ENCODE data around the gene C1orf21.

C1orf21 gene

GRCh38 chr1:184416946-184417345, 30.1 kb downstream of the C1orf21 start:
- Histone ChIP-seq H3K27me3 (ENCODE audit: insufficient read depth, low read length) (no peaks in the 10 kb centered on the region), H3K9ac (ENCODE audit: low read depth, low read length) (no peak overlapping the region), H3K4me3 (ENCODE audit: low read length) (no peak overlapping the region), H3K36me3 (ENCODE audit: insufficient read depth, low read length) (no peaks in the 10 kb centered on the region), H3K27ac (ENCODE audit: low read depth, low read length) (no peak overlapping the region; the same call in 1 of the 2 replicates), H3K9me3 (ENCODE audit: insufficient read depth, low read depth, low read length) (no peaks in the 10 kb centered on the region), H3K4me1 (ENCODE audit: insufficient read depth, low read length) (peaks cover 37% of the 10 kb centered on the region)
- WGBS, result 72% methylated on average over 3 of the region's 3 CpGs

GRCh38 chr1:184417916-184418315, 31.1 kb downstream of the C1orf21 start:
- Histone ChIP-seq H3K27ac (ENCODE audit: low read depth, low read length) (no peak overlapping the region), H3K4me3 (ENCODE audit: low read length) (no peak overlapping the region), H3K9me3 (ENCODE audit: insufficient read depth, low read depth, low read length) (no peaks in the 10 kb centered on the region), H3K4me1 (ENCODE audit: insufficient read depth, low read length) (peaks cover 44% of the 10 kb centered on the region), H3K27me3 (ENCODE audit: insufficient read depth, low read length) (no peaks in the 10 kb centered on the region), H3K36me3 (ENCODE audit: insufficient read depth, low read length) (no peaks in the 10 kb centered on the region), H3K9ac (ENCODE audit: low read depth, low read length) (no peak overlapping the region)
- 89% methylated on average over 1 of the region's 1 CpG for WGBS

- 94% methylated on average over 4 of the region's 4 CpGs for WGBS
- no peak overlapping the region for H3K4me3 ChIP-seq (ENCODE audit: low read length)
These were observed 32.0 kb downstream of the C1orf21 start for GRCh38 chr1:184418652-184419349.

GRCh38 chr1:184419350-184420161, 32.7 kb downstream of the C1orf21 start:
- no peak overlapping the region for H3K27ac ChIP-seq (ENCODE audit: low read depth, low read length)

More at GRCh38 chr1:184418652-184419349, 32.0 kb downstream of the C1orf21 start:
- Histone ChIP-seq H3K27me3 (ENCODE audit: insufficient read depth, low read length) (no peaks in the 10 kb centered on the region), H3K4me1 (ENCODE audit: insufficient read depth, low read length) (peaks cover 44% of the 10 kb centered on the region), H3K27ac (ENCODE audit: low read depth, low read length) (no peak overlapping the region), H3K36me3 (ENCODE audit: insufficient read depth, low read length) (no peaks in the 10 kb centered on the region), H3K9ac (ENCODE audit: low read depth, low read length) (no peak overlapping the region), H3K9me3 (ENCODE audit: insufficient read depth, low read depth, low read length) (no peaks in the 10 kb centered on the region)

GRCh38 chr1:184422490-184423233, 35.8 kb downstream of the C1orf21 start:
- H3K36me3 ChIP-seq (ENCODE audit: insufficient read depth, low read length), result no peaks in the 10 kb centered on the region
- WGBS, result 99% methylated on average over 8 of the region's 9 CpGs
- H3K9ac ChIP-seq (ENCODE audit: low read depth, low read length), result no peak overlapping the region
- no peaks in the 10 kb centered on the region for H3K27me3 ChIP-seq (ENCODE audit: insufficient read depth, low read length)
- no peak overlapping the region for H3K4me3 ChIP-seq (ENCODE audit: low read length)
- no peaks in the 10 kb centered on the region for H3K9me3 ChIP-seq (ENCODE audit: insufficient read depth, low read depth, low read length)
- no peak overlapping the region for H3K27ac ChIP-seq (ENCODE audit: low read depth, low read length)
- peaks cover 35% of the 10 kb centered on the region for H3K4me1 ChIP-seq (ENCODE audit: insufficient read depth, low read length)

More at GRCh38 chr1:184419350-184420161, 32.7 kb downstream of the C1orf21 start:
- H3K36me3 ChIP-seq (ENCODE audit: insufficient read depth, low read length), result no peaks in the 10 kb centered on the region
- H3K27me3 ChIP-seq (ENCODE audit: insufficient read depth, low read length), result no peaks in the 10 kb centered on the region
- H3K4me1 ChIP-seq (ENCODE audit: insufficient read depth, low read length), result peaks cover 44% of the 10 kb centered on the region
- no peak overlapping the region for H3K4me3 ChIP-seq (ENCODE audit: low read length)
- 86% methylated on average over 5 of the region's 5 CpGs for WGBS
- no peak overlapping the region for H3K9ac ChIP-seq (ENCODE audit: low read depth, low read length)
- H3K9me3 ChIP-seq (ENCODE audit: insufficient read depth, low read depth, low read length), result no peaks in the 10 kb centered on the region

GRCh38 chr1:184423649-184424048, 36.8 kb downstream of the C1orf21 start:
- Histone ChIP-seq H3K27ac (ENCODE audit: low read depth, low read length) (no peak overlapping the region), H3K4me1 (ENCODE audit: insufficient read depth, low read length) (peaks cover 34% of the 10 kb centered on the region), H3K9me3 (ENCODE audit: insufficient read depth, low read depth, low read length) (no peaks in the 10 kb centered on the region), H3K4me3 (ENCODE audit: low read length) (no peak overlapping the region), H3K9ac (ENCODE audit: low read depth, low read length) (no peak overlapping the region), H3K27me3 (ENCODE audit: insufficient read depth, low read length) (no peaks in the 10 kb centered on the region), H3K36me3 (ENCODE audit: insufficient read depth, low read length) (no peaks in the 10 kb centered on the region)
- 97% methylated on average over 2 of the region's 2 CpGs for WGBS

- H3K27me3 ChIP-seq (ENCODE audit: insufficient read depth, low read length), result no peaks in the 10 kb centered on the region
- H3K36me3 ChIP-seq (ENCODE audit: insufficient read depth, low read length), result no peaks in the 10 kb centered on the region
- no peak overlapping the region for H3K4me3 ChIP-seq (ENCODE audit: low read length)
- H3K27ac ChIP-seq (ENCODE audit: low read depth, low read length), result no peak overlapping the region
- H3K9ac ChIP-seq (ENCODE audit: low read depth, low read length), result no peak overlapping the region
- H3K9me3 ChIP-seq (ENCODE audit: insufficient read depth, low read depth, low read length), result no peaks in the 10 kb centered on the region
- H3K4me1 ChIP-seq (ENCODE audit: insufficient read depth, low read length), result peaks cover 34% of the 10 kb centered on the region
- WGBS, result 75% methylated on average over 3 of the region's 3 CpGs
These were observed 37.3 kb downstream of the C1orf21 start for GRCh38 chr1:184424157-184424556.

- Histone ChIP-seq H3K9ac (ENCODE audit: low read depth, low read length) (no peak overlapping the region), H3K27ac (ENCODE audit: low read depth, low read length) (no peak overlapping the region), H3K27me3 (ENCODE audit: insufficient read depth, low read length) (no peaks in the 10 kb centered on the region), H3K4me1 (ENCODE audit: insufficient read depth, low read length) (peaks cover 27% of the 10 kb centered on the region), H3K9me3 (ENCODE audit: insufficient read depth, low read depth, low read length) (no peaks in the 10 kb centered on the region), H3K4me3 (ENCODE audit: low read length) (no peak overlapping the region), H3K36me3 (ENCODE audit: insufficient read depth, low read length) (no peaks in the 10 kb centered on the region)
- 91% methylated on average over 2 of the region's 2 CpGs for WGBS
These were observed 38.1 kb downstream of the C1orf21 start for GRCh38 chr1:184424945-184425344.

- H3K9me3 ChIP-seq (ENCODE audit: insufficient read depth, low read depth, low read length), result no peaks in the 10 kb centered on the region
- WGBS, result 94% methylated on average over 7 of the region's 7 CpGs
- H3K27me3 ChIP-seq (ENCODE audit: insufficient read depth, low read length), result no peaks in the 10 kb centered on the region
- H3K36me3 ChIP-seq (ENCODE audit: insufficient read depth, low read length), result no peaks in the 10 kb centered on the region
- H3K4me1 ChIP-seq (ENCODE audit: insufficient read depth, low read length), result peaks cover 24% of the 10 kb centered on the region
- no peak overlapping the region for H3K4me3 ChIP-seq (ENCODE audit: low read length)
- H3K9ac ChIP-seq (ENCODE audit: low read depth, low read length), result no peak overlapping the region
- H3K27ac ChIP-seq (ENCODE audit: low read depth, low read length), result no peak overlapping the region
These were observed 38.8 kb downstream of the C1orf21 start for GRCh38 chr1:184425449-184426277.

- H3K4me1 ChIP-seq (ENCODE audit: insufficient read depth, low read length), result peaks cover 24% of the 10 kb centered on the region
- H3K27ac ChIP-seq (ENCODE audit: low read depth, low read length), result no peak overlapping the region
- H3K9ac ChIP-seq (ENCODE audit: low read depth, low read length), result no peak overlapping the region
- no peaks in the 10 kb centered on the region for H3K9me3 ChIP-seq (ENCODE audit: insufficient read depth, low read depth, low read length)
- H3K27me3 ChIP-seq (ENCODE audit: insufficient read depth, low read length), result no peaks in the 10 kb centered on the region
- no peak overlapping the region for H3K4me3 ChIP-seq (ENCODE audit: low read length)
- WGBS, result 72% methylated on average over 7 of the region's 7 CpGs
- H3K36me3 ChIP-seq (ENCODE audit: insufficient read depth, low read length), result no peaks in the 10 kb centered on the region
These were observed 39.4 kb downstream of the C1orf21 start for GRCh38 chr1:184426278-184426674.

Measured in HUES64 (cell line).